H1 (cell line): ENCODE measurements around the gene GTSF1L. TPM values are rescaled to one million over a fixed set of nuclear protein-coding genes. Genes with fewer than 3 reads are reported as not detected.

Source experiments
- CHD1 ChIP-seq: IDR thresholded peaks from 2 replicates; pipeline ENCODE4 v1.6.1; 2012; ENCODE audit warnings: low read depth, low read length, improper control_type of control experiment
- RNF2 ChIP-seq: fragments of 200-900, 300-1000 bp; sonication (generic); IDR thresholded peaks from 2 replicates; pipeline ENCODE4 v1.7.1; 2016; ENCODE audit warnings: borderline replicate concordance, low read depth, mild to moderate bottlenecking, antibody characterized with exemption, low read length; ENCODE audit not compliant: poor library complexity, severe bottlenecking; ENCODE audit errors: missing control alignments
- TAF1 ChIP-seq: IDR thresholded peaks from 2 replicates; pipeline ENCODE4 v1.6.1; 2011; ENCODE audit warnings: mild to moderate bottlenecking, low read depth, low read length
- TEAD4 ChIP-seq: IDR thresholded peaks from 2 replicates; pipeline ENCODE4 v1.6.1; 2012; ENCODE audit warnings: low read depth, low read length, inconsistent platforms, mixed read lengths
- polyA plus RNA-seq, 7 experiments: library from polyadenylated mRNA; depleted of rRNA in 3 of 7; stranded (reverse) in 5 of 7; unstranded in 2 of 7; fragments of >200 nt in 5 of 7; fragments of 200-250 nt in 2 of 7; gene quantifications; 1 replicate in 5 of 7; 2 replicates in 1 of 7; 4 replicates in 1 of 7; pipeline versions ENCODE4 v1.2.1 to v1.2.3, GENCODE V29; 2011 to 2013; ENCODE audit warnings: missing spikeins in 2 of 7, mixed read lengths in 2 of 7
- total RNA-seq: library from RNA; stranded (reverse); fragmentation: NEBNext Ultra II Directional; extraction: Animal tissue kit (Norgen Biotek cat#: 25700); gene quantifications from 2 replicates; pipeline ENCODE4 v1.2.1, GENCODE V29; 2021

Gene GTSF1L
- total and polyA plus RNA-seq, 2 of the 8 experiments (the other 6 are each of a cell fraction or from before 2014, with no cell fraction given), result not detected

GRCh38 chr20:43723735-43724134 lies 3.1 kb downstream of the GTSF1L start (continued):
- TF ChIP-seq RNF2, result no peak
- TF ChIP-seq TEAD4, result no peak
- TF ChIP-seq TAF1, result no peak
- TF ChIP-seq CHD1, result no peak
- TF ChIP-seq, all 59 proteins: peak for 0
